RCC 7860 (cell line): ENCODE measurements around the gene CACNA1I.

ENCODE experiments used
- DNase-seq: peaks from one replicate; pipeline ENCODE4 v3.0.0-alpha.2; 2015; ENCODE audit warnings: low spot score
- FAIRE-seq: peaks from 2 replicates; lab custom pipeline; 2012; peaks lifted over from hg19 to GRCh38; lab: Jason Lieb, UNC

Gene CACNA1I

GRCh38 chr22:39713799-39714290, 143.3 kb downstream of the CACNA1I start:
- no peak for DNase-seq
- FAIRE-seq: no peak

GRCh38 chr22:39714321-39714720, 143.8 kb downstream of the CACNA1I start:
- DNase-seq (no peak), FAIRE-seq (no peak)

DNA sequence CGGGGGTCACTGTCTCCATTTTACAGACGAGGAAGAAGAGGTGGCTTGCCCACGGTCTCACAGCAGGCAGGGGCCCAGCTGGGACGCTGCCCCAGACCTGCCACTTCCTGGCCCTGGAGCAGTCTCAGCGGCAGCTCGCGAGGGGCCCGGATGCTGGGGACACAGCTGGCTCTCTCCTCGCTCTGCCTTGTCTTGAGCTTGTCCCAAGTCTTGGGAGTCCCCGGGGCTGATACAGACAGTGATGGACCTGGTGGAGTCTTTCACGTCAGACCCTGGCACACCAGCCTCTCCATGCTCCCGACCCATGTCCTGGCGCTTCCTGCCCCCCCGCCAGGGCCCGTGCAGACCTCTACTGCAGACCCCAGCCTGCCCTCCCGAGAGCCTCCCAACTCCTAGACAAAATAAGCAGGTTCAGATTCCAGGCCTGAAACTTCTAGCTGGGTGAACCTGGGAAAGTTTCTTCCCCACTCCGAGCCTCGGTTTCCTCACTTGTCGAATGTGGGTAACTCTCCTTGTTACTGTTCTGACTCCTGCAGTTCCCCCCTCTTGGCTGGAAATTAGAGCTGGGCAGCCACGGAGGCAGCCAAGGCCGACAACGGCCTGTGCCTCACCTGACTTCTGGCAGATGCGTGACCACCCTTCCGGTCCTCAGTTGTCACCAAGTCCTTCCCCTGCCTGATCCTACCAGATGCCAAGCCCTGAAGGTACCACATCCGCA, 145.4 kb downstream of the CACNA1I start:
- no peak for DNase-seq

GRCh38 chr22:39716534-39716933, 146.0 kb downstream of the CACNA1I start:
- no peak for FAIRE-seq
- DNase-seq: no peak

More for the DNA sequence above, 145.4 kb downstream of the CACNA1I start:
- no peak for FAIRE-seq

- DNase-seq: no peak
- FAIRE-seq: no peak
These were observed 146.5 kb downstream of the CACNA1I start for GRCh38 chr22:39717099-39717498.

DNA sequence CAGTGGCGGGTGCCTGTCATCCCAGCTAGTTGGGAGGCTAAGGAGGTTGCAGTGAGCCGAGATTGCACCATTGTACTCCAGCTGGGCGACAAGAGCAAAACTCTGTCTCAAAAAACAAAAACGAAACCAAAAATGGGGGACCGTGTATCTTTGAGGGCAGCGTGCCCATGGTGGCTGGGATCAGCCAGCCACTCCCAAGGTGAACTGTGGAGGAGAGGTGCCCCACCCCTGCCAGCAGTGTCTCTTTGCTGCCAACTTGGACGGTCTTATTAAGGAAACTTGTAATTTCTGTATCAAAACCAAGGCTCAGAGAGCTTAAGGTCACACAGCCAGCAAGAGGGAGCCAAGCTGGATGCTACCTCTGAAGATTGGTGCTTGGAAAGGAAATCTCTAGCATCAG, 147.7 kb downstream of the CACNA1I start:
- DNase-seq (no peak), FAIRE-seq (no peak)

DNA sequence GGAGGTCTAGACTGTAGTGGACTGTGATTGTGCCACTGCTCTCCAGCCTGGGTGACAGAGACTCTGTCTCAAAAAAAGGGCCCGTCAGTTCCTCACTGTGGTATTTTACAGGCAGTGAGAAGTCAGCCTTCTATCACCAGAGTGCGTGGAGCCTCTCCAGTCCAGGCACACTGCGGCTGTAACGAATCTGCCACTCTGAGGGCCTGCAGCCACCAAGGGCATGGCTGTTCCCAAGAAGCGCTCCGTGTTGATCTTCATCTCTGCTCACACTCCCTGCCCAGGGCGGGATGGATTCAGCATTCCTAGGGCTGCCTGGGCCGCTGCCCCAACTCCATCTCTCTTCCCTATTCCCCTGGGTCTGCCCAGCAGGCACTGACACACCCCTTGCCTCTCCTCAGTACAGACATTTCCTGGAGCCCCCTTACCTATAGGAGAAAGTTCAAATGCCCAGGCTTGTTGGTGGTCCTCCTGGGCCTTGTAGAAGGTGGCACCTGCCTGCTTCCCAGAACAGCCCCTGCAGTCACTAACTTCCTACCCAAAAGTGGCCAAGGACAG, 148.4 kb downstream of the CACNA1I start:
- DNase-seq (no peak), FAIRE-seq (no peak)

- FAIRE-seq (no peak), DNase-seq (no peak)
These were observed 149.3 kb downstream of the CACNA1I start for GRCh38 chr22:39719559-39720450.

DNA sequence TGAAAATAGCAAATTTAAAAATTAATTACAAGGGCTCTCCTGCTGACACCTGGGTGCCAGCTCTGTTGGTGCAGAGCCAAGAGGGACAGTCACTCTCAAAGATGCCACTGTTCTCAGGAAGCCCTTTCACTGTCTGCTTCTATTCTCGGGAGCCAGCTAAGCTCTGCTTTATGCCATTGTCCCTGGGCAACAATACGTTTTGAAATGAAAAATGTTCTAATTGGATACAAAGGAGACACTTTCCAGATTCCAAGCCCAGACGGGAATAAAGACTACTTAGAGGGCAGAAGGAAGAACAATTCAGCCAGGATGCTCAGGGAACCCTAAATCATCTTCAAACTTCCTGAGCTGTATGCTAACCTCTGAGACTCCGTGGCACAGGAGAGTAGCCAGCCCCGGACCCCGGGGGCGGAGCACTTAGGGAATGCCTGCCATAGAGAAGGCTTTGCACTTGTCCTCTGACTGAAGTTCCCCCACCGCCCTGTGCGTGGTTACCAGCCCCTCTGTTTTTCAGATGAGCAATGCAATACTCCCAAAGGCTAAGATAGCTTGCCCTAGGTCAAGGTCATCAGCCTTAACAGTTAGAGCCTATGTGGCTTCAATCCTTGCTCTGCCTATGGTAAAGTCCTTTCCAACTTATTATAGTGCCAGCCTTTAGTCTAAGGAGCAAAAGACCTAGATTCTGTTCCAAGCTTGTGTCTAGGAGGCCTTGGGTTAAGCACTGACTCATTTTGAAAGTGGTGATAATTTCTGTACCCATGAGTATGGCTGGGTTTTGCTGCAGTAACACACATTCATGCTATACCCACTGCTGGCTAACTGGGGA, 150.9 kb downstream of the CACNA1I start:
- FAIRE-seq (no peak), DNase-seq (no peak)

- DNase-seq (no peak), FAIRE-seq (no peak)
These were observed 151.4 kb downstream of the CACNA1I start for GRCh38 chr22:39722032-39722325.

DNA sequence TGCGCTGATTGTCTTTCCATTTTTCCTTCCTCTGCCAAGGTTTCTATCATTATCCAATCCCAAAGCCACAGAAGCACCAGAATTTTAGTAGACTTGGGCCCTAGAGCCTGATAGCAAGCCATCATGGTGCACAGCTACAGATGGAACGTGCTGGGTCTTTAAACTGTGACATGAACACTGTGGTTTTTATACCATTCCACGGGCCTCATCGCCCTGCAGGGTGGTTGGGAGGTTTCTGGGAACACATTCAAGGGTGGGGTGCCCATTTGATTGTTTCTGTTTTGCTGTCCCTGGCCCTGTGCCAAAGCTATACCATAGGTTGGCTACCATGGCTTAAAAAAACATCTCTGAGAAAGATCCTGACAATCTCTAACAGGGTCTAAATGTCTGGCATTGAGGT, 151.9 kb downstream of the CACNA1I start:
- no peak for DNase-seq
- FAIRE-seq: no peak

GRCh38 chr22:39723463-39723862, 152.9 kb downstream of the CACNA1I start:
- FAIRE-seq (no peak), DNase-seq (no peak)

DNA sequence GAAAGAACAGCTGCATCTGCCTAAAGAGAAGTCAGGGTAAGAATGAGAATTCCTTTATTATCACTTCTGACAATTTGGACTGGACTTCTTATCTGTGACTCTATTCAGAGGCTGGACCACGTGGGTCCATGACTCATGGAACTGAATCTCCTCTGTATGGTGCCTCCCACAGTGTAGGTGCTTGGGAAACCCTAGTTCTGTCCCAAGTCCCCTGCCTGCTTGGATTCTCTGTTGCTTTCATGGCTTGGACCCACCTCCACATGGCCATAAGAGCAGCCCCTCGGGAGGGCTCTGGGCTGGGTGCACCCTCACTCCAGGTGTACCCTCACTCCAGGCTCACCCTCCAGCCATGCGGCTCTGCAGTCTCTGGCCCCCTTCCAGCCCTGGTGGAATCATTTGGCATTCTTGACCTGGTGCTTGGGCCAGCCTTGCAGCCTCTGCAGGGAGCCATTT, 153.4 kb downstream of the CACNA1I start:
- FAIRE-seq: no peak
- peak; percentile 6 for DNase-seq

- DNase-seq: no peak
- no peak for FAIRE-seq
These were observed 153.8 kb downstream of the CACNA1I start for GRCh38 chr22:39724390-39724789.

DNA sequence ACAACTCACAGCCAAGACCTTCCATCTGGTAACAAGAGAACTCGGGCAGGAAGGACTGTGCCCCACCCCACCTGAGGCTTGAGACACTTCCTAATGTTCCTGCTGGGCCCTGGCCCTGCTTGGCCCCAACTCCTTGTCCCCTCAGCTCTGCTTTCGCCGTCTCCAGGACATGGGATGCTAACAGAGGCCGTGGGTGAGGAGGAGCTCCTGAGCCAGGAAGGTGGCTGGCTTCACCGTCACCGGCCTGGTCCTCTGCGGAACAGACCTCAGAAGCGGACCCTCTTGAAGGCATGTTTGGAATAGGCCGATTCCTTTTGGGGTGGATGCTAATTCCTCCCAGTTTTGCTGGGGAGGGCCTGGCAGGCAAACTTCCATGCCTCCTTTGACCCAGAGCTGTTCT, 154.3 kb downstream of the CACNA1I start:
- DNase-seq: no peak
- no peak for FAIRE-seq

DNA sequence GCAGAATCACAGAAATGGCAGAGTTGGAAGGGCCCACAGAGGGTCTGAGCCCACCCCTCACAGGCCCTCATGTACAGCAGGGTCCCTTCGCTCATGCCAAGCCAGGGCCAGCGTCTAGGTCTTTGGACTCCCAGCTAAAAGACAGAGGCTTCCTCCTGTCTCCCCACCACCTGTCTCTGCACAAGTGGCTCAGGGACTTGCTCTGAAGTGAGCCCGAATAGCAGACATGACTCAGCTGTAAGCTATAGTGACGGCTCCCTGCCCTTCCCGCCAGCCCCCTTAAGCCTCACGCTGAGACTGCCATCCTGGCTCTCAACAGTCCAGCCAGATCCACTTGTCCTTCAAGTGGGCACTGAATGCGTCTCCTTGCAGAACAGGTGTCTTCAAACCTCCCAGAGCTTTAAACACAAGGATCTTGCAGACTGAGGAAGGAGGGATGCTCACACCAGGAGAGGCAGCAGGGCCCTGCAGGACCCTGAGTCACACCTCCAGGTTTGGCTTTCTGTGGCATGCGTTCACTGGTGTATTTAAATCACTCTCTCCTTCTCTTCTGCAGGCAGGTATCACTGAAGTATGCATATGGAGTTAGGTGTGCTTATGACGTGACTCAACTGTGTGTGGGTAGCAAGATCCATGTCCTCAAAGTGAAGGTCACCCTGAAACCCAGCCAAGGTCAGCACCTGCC, 154.9 kb downstream of the CACNA1I start:
- FAIRE-seq: no peak
- DNase-seq: no peak

- FAIRE-seq: no peak
- DNase-seq: no peak
These were observed 157.0 kb downstream of the CACNA1I start for GRCh38 chr22:39727541-39727940.

GRCh38 chr22:39728236-39728860, 157.8 kb downstream of the CACNA1I start:
- no peak for DNase-seq
- FAIRE-seq: no peak

DNA sequence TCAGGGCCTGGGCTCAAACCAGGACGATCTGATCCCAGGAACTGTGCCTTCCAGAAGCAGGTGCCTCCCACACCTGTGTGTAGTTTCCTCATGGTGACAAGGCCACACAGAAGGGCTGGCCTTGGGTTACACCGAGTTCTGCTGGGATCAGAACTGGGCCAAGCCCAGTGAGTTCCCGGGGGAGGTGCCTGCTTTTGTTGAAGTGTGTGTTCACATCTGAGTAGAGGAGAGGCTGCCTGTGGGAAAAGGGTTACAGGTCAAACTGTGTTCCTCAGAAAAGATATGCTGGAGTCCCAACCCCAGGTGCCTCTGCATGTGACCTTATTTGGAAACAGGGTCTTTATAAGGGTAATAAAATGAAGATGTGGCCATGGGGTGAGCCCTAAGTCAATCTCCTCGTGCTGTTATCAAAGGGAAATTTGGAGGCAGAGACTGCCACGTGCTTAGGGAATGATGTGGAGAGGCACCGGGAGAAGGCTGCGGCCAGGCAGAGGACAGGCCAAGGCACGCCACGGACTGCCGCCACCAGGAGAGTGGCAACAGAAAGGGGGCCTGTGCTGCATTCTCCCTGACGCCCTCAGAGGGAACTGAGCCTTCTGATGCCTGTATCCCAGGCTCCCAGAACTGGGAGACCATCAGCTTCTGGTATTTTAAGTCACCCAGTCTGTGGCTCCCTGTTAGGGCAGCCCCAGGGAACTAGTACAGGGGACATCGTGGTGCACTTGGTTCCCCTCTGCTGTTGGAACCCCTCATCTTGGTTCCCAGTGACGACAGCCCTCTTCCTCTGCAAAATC, 158.8 kb downstream of the CACNA1I start:
- FAIRE-seq (no peak), DNase-seq (no peak)
